Calu3 (cell line): ENCODE results near the gene SULT4A1. TPM values are rescaled to one million over a fixed set of nuclear protein-coding genes. Genes with fewer than 3 reads are reported as not detected.

Source experiments
- BruUV-seq: library from RNA; stranded (reverse); fragments of 400-500 nt; replicated peaks from 2 replicates; lab custom pipeline; 2021; lab: Mats Ljungman, UMichigan
- CTCF ChIA-PET: fragments of 300-600 bp; sonication (Branson Sonifier 250); formaldehyde crosslinking; loops from one replicate; lab custom pipeline; 2022; ENCODE audit warnings: antibody characterized with exemption; lab: Charles Lee
- DNase-seq: peaks from one replicate; pipeline ENCODE4 v3.0.0; 2022
- H3K27ac Mint-ChIP-seq: one replicate; pipeline ENCODE4 v1.8.0; 2022; ENCODE audit warnings: mixed read lengths; ENCODE audit not compliant: unreplicated experiment
- H3K27me3 Mint-ChIP-seq: one replicate; pipeline ENCODE4 v1.8.0; 2022; ENCODE audit warnings: mixed read lengths; ENCODE audit not compliant: unreplicated experiment
- H3K36me3 Mint-ChIP-seq: one replicate; pipeline ENCODE4 v1.8.0; 2022; ENCODE audit warnings: mild to moderate bottlenecking, moderate library complexity, mixed read lengths; ENCODE audit not compliant: insufficient read depth, unreplicated experiment
- H3K4me1 Mint-ChIP-seq: one replicate; pipeline ENCODE4 v1.8.0; 2022; ENCODE audit warnings: mild to moderate bottlenecking, low read depth, mixed read lengths; ENCODE audit not compliant: unreplicated experiment
- H3K4me3 Mint-ChIP-seq: one replicate; pipeline ENCODE4 v1.8.0; 2022; ENCODE audit warnings: mild to moderate bottlenecking, low read depth, moderate library complexity, mixed read lengths; ENCODE audit not compliant: unreplicated experiment
- H3K9me3 Mint-ChIP-seq: one replicate; pipeline ENCODE4 v1.8.0; 2022; ENCODE audit warnings: low read depth, mixed read lengths; ENCODE audit not compliant: unreplicated experiment
- intact Hi-C: fragments of 100-400 bp; cut with micrococcal nuclease; formaldehyde crosslinking; loops from one replicate; pipeline ENCODE4 v1.10.0; 2022; ENCODE audit not compliant: unreplicated experiment
- total RNA-seq: library from RNA; stranded (reverse); gene quantifications from 2 replicates; pipeline ENCODE4 v1.2.3, GENCODE V29; 2022
- TF ChIP-seq, protein P1 (sequence below): fragments of 200-600 bp; IDR thresholded peaks from one replicate; pipeline ENCODE4 v1.8.0; 2022; ENCODE audit warnings: antibody characterized with exemption; ENCODE audit not compliant: unreplicated experiment

Gene SULT4A1
- total RNA-seq, 1 experiment from 2014 or later: 9.1 TPM

DNA sequence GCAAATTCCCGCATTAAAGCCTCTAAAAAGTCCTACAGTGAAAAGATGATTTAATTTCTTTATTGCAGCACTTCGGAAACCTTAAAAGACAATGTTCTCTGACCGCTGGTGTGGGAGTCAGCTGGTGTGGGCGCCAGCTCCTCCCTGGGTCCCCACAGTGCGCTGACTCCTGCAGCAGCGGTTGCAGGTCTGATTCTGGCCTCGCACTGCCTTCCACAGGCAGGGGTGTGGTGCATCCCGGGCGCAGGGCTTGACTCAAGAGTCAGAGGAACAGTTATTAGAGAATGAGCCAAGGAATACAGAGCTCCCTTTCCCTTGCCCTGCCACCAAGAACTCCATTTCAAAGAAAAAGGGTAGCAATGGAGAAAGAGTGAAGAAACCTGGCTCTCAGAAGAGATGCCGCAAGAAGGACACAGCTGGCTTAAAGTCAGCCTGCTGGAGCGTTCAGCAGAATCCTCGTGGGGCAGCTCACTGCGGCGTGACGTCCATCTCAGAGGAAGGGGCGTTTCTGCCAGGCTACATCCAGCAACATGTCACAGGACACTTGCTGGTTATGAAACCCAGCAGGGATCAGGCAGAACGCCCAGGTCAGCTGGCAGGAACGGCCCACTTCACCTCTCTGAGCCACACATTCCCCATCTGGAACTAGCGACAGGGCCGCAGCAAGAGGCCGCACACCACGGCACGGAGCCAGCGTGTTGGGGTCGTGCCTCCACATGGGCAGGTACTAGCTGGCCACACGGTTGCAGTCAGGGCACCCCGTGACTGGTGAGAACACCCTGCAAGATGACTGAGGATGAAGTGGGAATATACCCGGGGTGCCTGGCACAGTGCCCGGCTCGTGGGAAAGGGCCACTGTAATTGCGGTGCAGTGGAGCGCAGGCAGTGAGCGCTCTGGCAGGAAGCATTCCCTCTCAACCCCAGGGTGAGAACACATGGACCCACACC is 32.1 kb downstream of the SULT4A1 start:
- H3K36me3 Mint-ChIP-seq: no peaks in the 10 kb centered on the region

DNA sequence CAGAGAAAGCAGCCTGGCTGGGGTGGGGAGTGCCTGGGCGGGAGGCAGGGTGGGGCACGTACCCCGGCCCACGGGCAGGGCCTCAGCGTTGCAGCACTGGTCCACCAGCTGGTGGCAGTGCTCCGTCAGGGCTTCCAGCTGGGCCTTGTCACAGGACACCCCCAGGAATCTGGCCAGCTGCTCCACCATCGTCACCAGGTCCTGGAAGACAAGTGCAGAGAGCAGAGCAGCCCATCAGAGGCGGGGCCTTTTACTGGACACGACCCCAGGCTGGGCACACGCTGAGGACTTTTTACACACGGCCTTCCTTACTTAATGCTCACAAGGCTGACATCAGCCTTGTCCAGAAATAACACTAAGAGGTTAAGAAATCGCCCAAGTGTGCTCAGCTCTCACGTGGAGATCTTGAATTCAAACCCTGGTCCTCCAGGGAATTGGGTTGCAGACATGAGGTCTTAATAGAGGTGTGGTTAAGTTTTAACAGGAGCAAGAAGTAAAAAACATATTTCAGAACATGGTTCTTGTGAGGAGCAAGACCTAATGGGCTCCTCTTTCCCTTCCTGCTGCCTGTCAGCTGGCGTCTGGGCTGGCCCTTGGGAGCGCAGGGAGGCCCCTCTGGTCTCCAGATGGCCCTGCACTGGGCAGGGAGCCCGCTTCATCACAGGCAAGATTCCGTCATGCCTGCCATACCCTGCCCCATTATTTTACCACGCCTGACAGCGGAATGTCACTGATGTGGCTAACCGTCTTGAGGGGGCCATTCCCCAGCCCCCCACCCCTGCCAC is 33.1 kb downstream of the SULT4A1 start:
- Mint-ChIP-seq H3K27ac (no peak overlapping the region), H3K9me3 (no peaks in the 10 kb centered on the region), H3K4me3 (no peak overlapping the region), H3K4me1 (no peaks in the 10 kb centered on the region), H3K27me3 (no peaks in the 10 kb centered on the region), H3K36me3 (no peaks in the 10 kb centered on the region)
- no TSS peak for BruUV-seq
- CTCF ChIA-PET: interaction anchor here (0.6 kb wide), 1 partner anchor 259 kb away, joined by 3 read pairs; no protein-coding TSS in a partner anchor
- TF ChIP-seq, protein P1, sequence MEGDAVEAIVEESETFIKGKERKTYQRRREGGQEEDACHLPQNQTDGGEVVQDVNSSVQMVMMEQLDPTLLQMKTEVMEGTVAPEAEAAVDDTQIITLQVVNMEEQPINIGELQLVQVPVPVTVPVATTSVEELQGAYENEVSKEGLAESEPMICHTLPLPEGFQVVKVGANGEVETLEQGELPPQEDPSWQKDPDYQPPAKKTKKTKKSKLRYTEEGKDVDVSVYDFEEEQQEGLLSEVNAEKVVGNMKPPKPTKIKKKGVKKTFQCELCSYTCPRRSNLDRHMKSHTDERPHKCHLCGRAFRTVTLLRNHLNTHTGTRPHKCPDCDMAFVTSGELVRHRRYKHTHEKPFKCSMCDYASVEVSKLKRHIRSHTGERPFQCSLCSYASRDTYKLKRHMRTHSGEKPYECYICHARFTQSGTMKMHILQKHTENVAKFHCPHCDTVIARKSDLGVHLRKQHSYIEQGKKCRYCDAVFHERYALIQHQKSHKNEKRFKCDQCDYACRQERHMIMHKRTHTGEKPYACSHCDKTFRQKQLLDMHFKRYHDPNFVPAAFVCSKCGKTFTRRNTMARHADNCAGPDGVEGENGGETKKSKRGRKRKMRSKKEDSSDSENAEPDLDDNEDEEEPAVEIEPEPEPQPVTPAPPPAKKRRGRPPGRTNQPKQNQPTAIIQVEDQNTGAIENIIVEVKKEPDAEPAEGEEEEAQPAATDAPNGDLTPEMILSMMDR: no peak
- DNase-seq: no peak
- intact Hi-C loops: no loop called here

More for the DNA sequence above, 32.1 kb downstream of the SULT4A1 start:
- no peak for DNase-seq
- no peaks in the 10 kb centered on the region for H3K27me3 Mint-ChIP-seq
- H3K4me3 Mint-ChIP-seq: no peak overlapping the region
- H3K27ac Mint-ChIP-seq: no peak overlapping the region
- CTCF ChIA-PET: interaction anchor here (0.6 kb wide), 1 partner anchor 258 kb away, joined by 3 read pairs; no protein-coding TSS in a partner anchor
- BruUV-seq: no TSS peak
- intact Hi-C loops: no loop called here
- H3K9me3 Mint-ChIP-seq: no peaks in the 10 kb centered on the region
- no peaks in the 10 kb centered on the region for H3K4me1 Mint-ChIP-seq
- TF ChIP-seq, protein P1: no peak

DNA sequence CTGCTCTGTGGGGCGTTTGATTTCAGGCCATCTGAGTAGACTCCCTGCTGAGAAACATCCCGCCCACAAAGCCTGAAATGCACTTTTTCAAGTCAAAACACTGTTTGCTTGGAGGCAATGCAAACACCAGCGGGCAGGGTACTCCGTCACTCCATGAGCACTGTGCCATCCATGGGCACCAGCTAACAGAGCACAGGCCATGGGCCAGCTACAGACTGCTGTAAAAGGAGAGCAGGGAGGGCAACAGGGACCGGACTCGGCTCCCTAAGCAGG is 33.7 kb downstream of the SULT4A1 start:
- Mint-ChIP-seq H3K4me3 (no peak overlapping the region), H3K27ac (no peak overlapping the region), H3K36me3 (no peaks in the 10 kb centered on the region), H3K4me1 (peaks cover 2% of the 10 kb centered on the region), H3K27me3 (no peaks in the 10 kb centered on the region), H3K9me3 (no peaks in the 10 kb centered on the region)
- TF ChIP-seq, protein P1: no peak
- no peak for DNase-seq
- intact Hi-C loops: no loop called here
- CTCF ChIA-PET: no interaction called here
- no TSS peak for BruUV-seq

DNA sequence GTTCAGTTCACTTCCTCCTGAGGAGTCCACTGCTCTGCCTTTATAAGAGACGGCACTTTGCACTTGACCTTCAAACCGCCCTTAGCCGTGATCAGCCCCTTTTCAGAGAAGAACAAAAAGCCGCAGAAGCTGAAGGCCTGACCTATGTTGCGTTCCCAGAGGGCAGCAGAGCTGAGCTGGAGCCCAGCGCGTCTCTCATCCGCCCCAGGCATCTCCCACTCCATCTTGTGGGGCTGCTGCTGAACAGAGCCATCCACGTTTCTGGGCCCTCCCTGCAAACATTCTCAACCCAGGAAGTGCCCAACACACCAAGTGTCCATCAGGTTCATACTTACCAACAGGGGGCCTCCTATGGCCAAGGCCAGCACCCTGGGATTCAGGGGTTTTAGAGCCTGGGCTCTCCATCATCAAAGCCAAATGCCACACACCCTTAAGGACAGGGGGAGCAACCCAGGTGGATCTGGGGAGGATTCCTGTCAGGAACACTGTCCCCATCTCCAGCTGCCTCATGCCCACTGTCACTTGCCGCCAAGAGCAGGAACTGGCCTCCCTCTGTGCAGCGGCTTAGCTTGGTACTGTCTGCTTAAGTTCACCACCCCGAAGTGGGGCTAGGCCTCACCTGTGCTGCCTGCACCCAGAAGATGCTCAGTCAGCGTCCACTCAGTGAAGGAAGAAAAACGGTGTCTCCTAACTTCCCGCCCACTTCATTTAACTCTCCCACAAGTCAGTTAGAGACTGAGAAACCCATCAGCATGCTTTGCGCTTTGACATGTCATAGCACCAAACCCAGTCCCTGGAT is 34.2 kb downstream of the SULT4A1 start:
- no TSS peak for BruUV-seq
- Mint-ChIP-seq H3K4me1 (peaks cover 7% of the 10 kb centered on the region), H3K36me3 (no peaks in the 10 kb centered on the region), H3K4me3 (no peak overlapping the region), H3K27me3 (no peaks in the 10 kb centered on the region), H3K27ac (no peak overlapping the region), H3K9me3 (no peaks in the 10 kb centered on the region)
- CTCF ChIA-PET: no interaction called here
- TF ChIP-seq, protein P1: no peak
- intact Hi-C loops: no loop called here
- no peak for DNase-seq
